ENCODE results near the gene SREK1. TPM values are rescaled to one million over a fixed set of nuclear protein-coding genes. Genes with fewer than 3 reads are reported as not detected.

SREK1 gene
- polyA plus RNA-seq, 3 donors: 148 to 195 (median 165) TPM

- DNase-seq: no peak
Observed at GRCh38 chr5:66149950-66150349, 5.8 kb downstream of the SREK1 start.

- DNase-seq: no peak
Observed at GRCh38 chr5:66151030-66151429, 6.9 kb downstream of the SREK1 start.

GRCh38 chr5:66151491-66151890, 7.4 kb downstream of the SREK1 start:
- no peak for DNase-seq

- DNase-seq: no peak
Observed at GRCh38 chr5:66157046-66157445, 12.9 kb downstream of the SREK1 start.

GRCh38 chr5:66161356-66161755, 17.3 kb downstream of the SREK1 start:
- no peak for DNase-seq

GRCh38 chr5:66164044-66164790, 20.1 kb downstream of the SREK1 start:
- peak; percentile 19 for DNase-seq

- no peak for DNase-seq
Observed at GRCh38 chr5:66168226-66168625, 24.1 kb downstream of the SREK1 start.

GRCh38 chr5:66169534-66169933, 25.4 kb downstream of the SREK1 start:
- no peak for DNase-seq

GRCh38 chr5:66170195-66170919, 26.3 kb downstream of the SREK1 start:
- DNase-seq: no peak

- peak; percentile 52 for DNase-seq
Observed at GRCh38 chr5:66171349-66172344, 27.5 kb downstream of the SREK1 start.

- DNase-seq: peak; percentile 27
Observed at GRCh38 chr5:66174338-66174737, 30.2 kb downstream of the SREK1 start.

GRCh38 chr5:66178799-66179198, 34.7 kb downstream of the SREK1 start:
- DNase-seq: no peak

GRCh38 chr5:66179297-66180051, 35.4 kb downstream of the SREK1 start:
- no peak for DNase-seq

- DNase-seq: peak; percentile 41
Observed at GRCh38 chr5:66180282-66181155, 36.4 kb downstream of the SREK1 start.

GRCh38 chr5:66186108-66186507, 42.0 kb downstream of the SREK1 start:
- no peak for DNase-seq

- no peak for DNase-seq
Observed at GRCh38 chr5:66193419-66193818, 49.3 kb downstream of the SREK1 start.

GRCh38 chr5:66197764-66198405, 53.8 kb downstream of the SREK1 start:
- DNase-seq: no peak

- DNase-seq: no peak
Observed at GRCh38 chr5:66198837-66199236, 54.7 kb downstream of the SREK1 start.

- no peak for DNase-seq
Observed at GRCh38 chr5:66203531-66203930, 59.4 kb downstream of the SREK1 start.

- DNase-seq: no peak
Observed at GRCh38 chr5:66206465-66206864, 62.4 kb downstream of the SREK1 start.

Measured in renal pelvis (tissue), 4 donors.